ENCODE results near the gene PCSK4. TPM values are rescaled to one million over a fixed set of nuclear protein-coding genes. Genes with fewer than 3 reads are reported as not detected.

The PCSK4 gene
- total RNA-seq, 1 experiment from 2014 or later, result 9.1 TPM

- H2BK20ac ChIP-seq (ENCODE audit: low read depth, low read length, poor library complexity, severe bottlenecking), result no peak overlapping the region
- H3K18ac ChIP-seq (ENCODE audit: insufficient read length, low read depth, low read length), result no peak overlapping the region
- no peak for TF ChIP-seq CTCF (conservative IDR thresholded peaks at IDR 0.05)
- H2BK15ac ChIP-seq (ENCODE audit: low read depth, low read length), result no peak overlapping the region
- H2BK120ac ChIP-seq (ENCODE audit: low read depth, low read length, poor library complexity, severe bottlenecking), result no peak overlapping the region
- Mint-ChIP-seq H3K36me3 (ENCODE audit: insufficient read depth in 1 of 3, low read depth in 3 of 3) (no peaks in the 10 kb centered on the region), H3K4me1 (peaks cover 6 to 7% of the 10 kb centered on the region in 2 experiments; a peak in 3 of 4 replicates), H3K27me3 (ENCODE audit: low read depth) (peaks cover 69% of the 10 kb centered on the region), H3K4me3 (peak overlapping the region in 1 of 2 experiments; percentile 49; a peak in 1 of 5 replicates), H3K9me3 (peaks cover 0 to 6% of the 10 kb centered on the region in 2 experiments; a peak in 3 of 5 replicates), H3K27ac (no peak overlapping the region; a peak in 1 of 7 replicates)
- no peak overlapping the region for H4K5ac ChIP-seq (ENCODE audit: insufficient read length, low read depth, low read length)
- H2AFZ ChIP-seq (ENCODE audit: low read length), result no peak overlapping the region
- H2BK5ac ChIP-seq (ENCODE audit: insufficient read length, low read length), result no peak overlapping the region
- H4K20me1 ChIP-seq (ENCODE audit: control insufficient read depth, insufficient read depth, insufficient read length), result peaks cover 3% of the 10 kb centered on the region
- H3K9ac ChIP-seq (ENCODE audit: extremely low read depth, insufficient read length, low read length), result no peak overlapping the region
- H2BK12ac ChIP-seq (ENCODE audit: insufficient read length, low read depth, low read length), result no peak overlapping the region
- no peaks in the 10 kb centered on the region for H3K9me3 ChIP-seq (ENCODE audit: control insufficient read depth, low read depth, low read length)
- H3K23ac ChIP-seq (ENCODE audit: insufficient read length, low read depth, low read length), result no peak overlapping the region
- H3K23me2 ChIP-seq (ENCODE audit: insufficient read length, low read depth, low read length, poor library complexity, severe bottlenecking), result peaks cover 2% of the 10 kb centered on the region
- H3K56ac ChIP-seq (ENCODE audit: insufficient read length, low read depth, low read length), result no peak overlapping the region
- no peak overlapping the region for H3K27ac ChIP-seq (ENCODE audit: insufficient read length, low read depth, low read length)
- H3K27me3 ChIP-seq (ENCODE audit: insufficient read depth, low read length), result peaks cover 16% of the 10 kb centered on the region; the same call in 1 of the 2 replicates
- DNase-seq, result no peak
- no peak overlapping the region for H3K4ac ChIP-seq (ENCODE audit: low read depth, low read length)
- H3K14ac ChIP-seq (ENCODE audit: insufficient read depth, low read length), result no peak overlapping the region
- no CpG with 5 or more reads among the region's 33 CpGs for WGBS (ENCODE audit: extremely low coverage, insufficient read length, low lambda C conversion rate)
- no peak overlapping the region for H4K91ac ChIP-seq (ENCODE audit: insufficient read length, low read depth, low read length)
- H3T11ph ChIP-seq (ENCODE audit: low read length), result no peak overlapping the region
- no peak overlapping the region for H4K8ac ChIP-seq (replicated peaks; ENCODE audit: insufficient read length, low read depth, low read length)
- H3K4me2 ChIP-seq (ENCODE audit: insufficient read depth, insufficient read length, low read length), result no peak overlapping the region
- no peak overlapping the region for H2AK5ac ChIP-seq (ENCODE audit: insufficient read length, low read length)
- H3K79me1 ChIP-seq (ENCODE audit: insufficient read depth, low read depth, low read length, poor library complexity, severe bottlenecking), result no peaks in the 10 kb centered on the region
- H3K4me1 ChIP-seq (ENCODE audit: insufficient read depth, low read length), result no peaks in the 10 kb centered on the region
- no peaks in the 10 kb centered on the region for H3K79me2 ChIP-seq (ENCODE audit: insufficient read depth, low read length)
Measured at GRCh38 chr19:1526066-1526778, 36.1 kb upstream of the PCSK4 start.
